H1 (cell line): ENCODE results near the gene EEF1G. TPM values are rescaled to one million over a fixed set of nuclear protein-coding genes. Genes with fewer than 3 reads are reported as not detected.

Experiments used
- CTCF ChIA-PET: fragments of 300-600 bp; sonication (Branson Sonifier 250); formaldehyde crosslinking; loops from one replicate; lab custom pipeline; 2021; ENCODE audit not compliant: partially characterized antibody; lab: Charles Lee
- POLR2A ChIA-PET: fragments of 300-600 bp; sonication (Branson Sonifier 250); formaldehyde crosslinking; loops from one replicate; lab custom pipeline; 2021; ENCODE audit warnings: inconsistent platforms; ENCODE audit not compliant: partially characterized antibody; lab: Charles Lee
- DNase-seq, 2 experiments: peaks; one replicate each; pipeline versions ENCODE4 v3.0.0 to v3.0.0-alpha.2; 2010 to 2022; ENCODE audit warnings: low spot score in 2 of 2, low read depth in 1 of 2, mixed read lengths in 1 of 2
- FAIRE-seq: peaks from 2 replicates; lab custom pipeline; 2011; peaks lifted over from hg19 to GRCh38; lab: Jason Lieb, UNC
- H2AFZ ChIP-seq: 2 replicates; pipeline ENCODE4 v1.8.1; 2012; ENCODE audit warnings: low read length, inconsistent platforms
- H2AK5ac ChIP-seq: 2 replicates; pipeline ENCODE4 v1.6.1; 2013; ENCODE audit warnings: low read depth, low read length
- H2BK120ac ChIP-seq: replicated peaks from 2 replicates; pipeline ENCODE3; 2013; ENCODE audit warnings: low read depth, low read length, inconsistent platforms
- H2BK12ac ChIP-seq: 2 replicates; pipeline ENCODE4 v1.6.1; 2013; ENCODE audit warnings: low read depth, low read length
- H2BK15ac ChIP-seq: 2 replicates; pipeline ENCODE4 v1.6.1; 2013; ENCODE audit warnings: low read length
- H2BK20ac ChIP-seq: 2 replicates; pipeline ENCODE4 v1.6.1; 2013; ENCODE audit warnings: low read length
- H2BK5ac ChIP-seq: 2 replicates; pipeline ENCODE4 v1.6.1; 2013; ENCODE audit warnings: low read depth, low read length
- H3K14ac ChIP-seq: 2 replicates; pipeline ENCODE4 v1.6.1; 2013; ENCODE audit warnings: inconsistent platforms; ENCODE audit not compliant: insufficient read length
- H3K18ac ChIP-seq: 2 replicates; pipeline ENCODE4 v1.6.1; 2013; ENCODE audit warnings: low read length; ENCODE audit errors: extremely low read depth
- H3K23ac ChIP-seq: 2 replicates; pipeline ENCODE4 v1.6.1; 2013; ENCODE audit warnings: inconsistent platforms; ENCODE audit not compliant: insufficient read length
- H3K23me2 ChIP-seq: 2 replicates; pipeline ENCODE4 v1.6.1; 2013; ENCODE audit warnings: low read depth, low read length
- H3K27ac ChIP-seq: 2 replicates; pipeline ENCODE4 v1.6.1; 2011; ENCODE audit warnings: low read depth, low read length, inconsistent platforms
- H3K27me3 ChIP-seq, 4 experiments: replicated peaks in 1 of 4; 1 replicate in 1 of 4; 2 replicates in 3 of 4; pipeline versions ENCODE4 v1.6.1 to v1.8.1; 2011 to 2013; ENCODE audit warnings: low read length in 3 of 4, mild to moderate bottlenecking in 3 of 4, inconsistent platforms in 2 of 4, mixed read lengths in 2 of 4, moderate library complexity in 1 of 4; ENCODE audit not compliant: control insufficient read depth in 3 of 4, insufficient read depth in 3 of 4; ENCODE audit errors: extremely low read depth in 1 of 4
- H3K36me3 ChIP-seq, 4 experiments: 2 replicates each; pipeline versions ENCODE4 v1.6.1 to v1.8.1; 2011 to 2013; ENCODE audit warnings: mild to moderate bottlenecking in 4 of 4, low read length in 3 of 4, moderate library complexity in 2 of 4, control low read depth in 1 of 4, inconsistent platforms in 1 of 4; ENCODE audit not compliant: insufficient read depth in 4 of 4, control insufficient read depth in 2 of 4
- H3K4ac ChIP-seq: replicated peaks from 2 replicates; pipeline ENCODE3; 2013; ENCODE audit warnings: low read length, low read depth, mixed read lengths, inconsistent platforms; ENCODE audit not compliant: insufficient read length
- H3K4me1 ChIP-seq, 4 experiments: replicated peaks in 1 of 4; 1 replicate in 1 of 4; 2 replicates in 3 of 4; pipeline versions ENCODE4 v1.6.1 to v1.8.1; 2011 to 2013; ENCODE audit warnings: low read length in 3 of 4, inconsistent platforms in 2 of 4, mixed read lengths in 1 of 4; ENCODE audit not compliant: insufficient read depth in 4 of 4, control insufficient read depth in 3 of 4
- H3K4me2 ChIP-seq, 2 experiments: 2 replicates each; pipeline versions ENCODE4 v1.6.1 to v1.8.1; 2011 to 2013; ENCODE audit warnings: low read depth in 2 of 2, low read length in 2 of 2, control low read depth in 1 of 2, inconsistent platforms in 1 of 2, mild to moderate bottlenecking in 1 of 2; ENCODE audit not compliant: insufficient read depth in 1 of 2
- H3K4me3 ChIP-seq, 4 experiments: fragments of 200-600, 300-600 bp in 1 of 4; sonication (generic), shearing (Covaris generic), sonication (Bioruptor Twin) in 1 of 4; 2 replicates each; pipeline versions ENCODE4 v1.5.1 to v1.8.1; 2011 to 2016; ENCODE audit warnings: low read length in 4 of 4, low read depth in 3 of 4, control low read depth in 2 of 4, inconsistent platforms in 2 of 4, mild to moderate bottlenecking in 2 of 4, mixed read lengths in 1 of 4, moderate library complexity in 1 of 4; ENCODE audit not compliant: insufficient read depth in 2 of 4; ENCODE audit errors: extremely low read depth in 1 of 4
- H3K56ac ChIP-seq: replicated peaks from 2 replicates; pipeline ENCODE3; 2013; ENCODE audit warnings: low read depth, mild to moderate bottlenecking, mixed read lengths, low read length, inconsistent platforms; ENCODE audit not compliant: insufficient read length
- H3K79me1 ChIP-seq: 2 replicates; pipeline ENCODE4 v1.6.1; 2013; ENCODE audit warnings: low read depth, low read length, control low read depth
- H3K79me2 ChIP-seq, 2 experiments: 2 replicates each; pipeline versions ENCODE4 v1.6.1 to v1.8.1; 2012 to 2013; ENCODE audit warnings: low read length in 2 of 2, mild to moderate bottlenecking in 2 of 2, inconsistent platforms in 1 of 2; ENCODE audit not compliant: insufficient read depth in 2 of 2, control insufficient read depth in 1 of 2
- H3K9ac ChIP-seq, 4 experiments: replicated peaks in 1 of 4; 1 replicate in 1 of 4; 2 replicates in 3 of 4; pipeline versions ENCODE4 v1.6.1 to v1.8.1; 2011 to 2013; ENCODE audit warnings: low read depth in 3 of 4, low read length in 3 of 4, control low read depth in 2 of 4, mild to moderate bottlenecking in 2 of 4, moderate library complexity in 2 of 4, inconsistent platforms in 1 of 4; ENCODE audit errors: extremely low read depth in 1 of 4
- H3K9me3 ChIP-seq, 2 experiments: 2 replicates each; pipeline versions ENCODE4 v1.6.1 to v1.8.1; 2012 to 2013; ENCODE audit warnings: mild to moderate bottlenecking in 2 of 2, moderate library complexity in 2 of 2, control low read depth in 1 of 2, inconsistent platforms in 1 of 2, low read depth in 1 of 2, low read length in 1 of 2, mixed read lengths in 1 of 2; ENCODE audit not compliant: insufficient read depth in 2 of 2
- H4K20me1 ChIP-seq, 2 experiments: replicated peaks in 1 of 2; 2 replicates each; pipeline versions ENCODE3 to v1.8.1; 2011 to 2013; ENCODE audit warnings: inconsistent platforms in 2 of 2, low read length in 2 of 2, mild to moderate bottlenecking in 1 of 2; ENCODE audit not compliant: insufficient read depth in 2 of 2, control insufficient read depth in 1 of 2
- H4K5ac ChIP-seq: 2 replicates; pipeline ENCODE4 v1.6.1; 2013; ENCODE audit warnings: low read length, low read depth, mixed read lengths, inconsistent platforms; ENCODE audit not compliant: insufficient read length
- H4K8ac ChIP-seq: 2 replicates; pipeline ENCODE4 v1.8.0; 2013; ENCODE audit warnings: mild to moderate bottlenecking, moderate library complexity, low read length, inconsistent platforms; ENCODE audit not compliant: insufficient read depth; ENCODE audit errors: extremely low read depth
- H4K91ac ChIP-seq: replicated peaks from 2 replicates; pipeline ENCODE3; 2013; ENCODE audit warnings: low read length, mixed read lengths, inconsistent platforms; ENCODE audit not compliant: insufficient read length
- BCL11A ChIP-seq, 2 experiments: IDR thresholded peaks; one replicate each; pipeline ENCODE4 v1.6.1; 2011; ENCODE audit warnings: low read depth in 2 of 2, low read length in 2 of 2, mild to moderate bottlenecking in 2 of 2
- BRCA1 ChIP-seq: IDR thresholded peaks from 2 replicates; pipeline ENCODE4 v1.6.1; 2012; ENCODE audit warnings: low read depth, low read length, improper control_type of control experiment
- CHD1 ChIP-seq: IDR thresholded peaks from 2 replicates; pipeline ENCODE4 v1.6.1; 2012; ENCODE audit warnings: low read depth, low read length, improper control_type of control experiment
- CTCF ChIP-seq, 3 experiments: IDR thresholded peaks; 1 replicate in 2 of 3; 2 replicates in 1 of 3; pipeline versions ENCODE4 v1.5.1 to v1.6.1; 2011; ENCODE audit warnings: low read length in 3 of 3, mild to moderate bottlenecking in 3 of 3, inconsistent platforms in 2 of 3, low read depth in 1 of 3, moderate library complexity in 1 of 3; ENCODE audit not compliant: insufficient read depth in 1 of 3; ENCODE audit errors: control extremely low read depth in 1 of 3
- EP300 ChIP-seq, 2 experiments: IDR thresholded peaks; 1 replicate in 1 of 2; 2 replicates in 1 of 2; pipeline ENCODE4 v1.6.1; 2011 to 2012; ENCODE audit warnings: low read depth in 2 of 2, low read length in 2 of 2, mild to moderate bottlenecking in 2 of 2, borderline replicate concordance in 1 of 2, inconsistent platforms in 1 of 2, moderate library complexity in 1 of 2
- JUN ChIP-seq: IDR thresholded peaks from 2 replicates; pipeline ENCODE4 v1.6.1; 2011; ENCODE audit warnings: low read depth, mild to moderate bottlenecking, improper control_type of control experiment, low read length
- PHF8 ChIP-seq: fragments of 200-600 bp; sonication (generic); conservative IDR thresholded peaks from 2 replicates; pipeline ENCODE4 v1.7.1; 2012; ENCODE audit warnings: low read depth, mild to moderate bottlenecking, inconsistent platforms, low read length, moderate library complexity
- WGBS, 2 experiments: shearing (Covaris generic) in 1 of 2; methylation state at CpG; one replicate each; pipeline versions ENCODE4 v1.1.6 to v1.1.7; 2013 to 2015; ENCODE audit warnings: low lambda C conversion rate in 2 of 2, mixed read lengths in 2 of 2, inconsistent platforms in 1 of 2, low coverage in 1 of 2, missing lambda C conversion rate in 1 of 2; ENCODE audit not compliant: insufficient replicate concordance in 2 of 2, insufficient coverage in 1 of 2, insufficient read length in 1 of 2; ENCODE audit errors: extremely low coverage in 1 of 2, missing lambda C conversion rate in 1 of 2; 5-methylcytosine and 5-hydroxymethylcytosine counted together
- polyA plus RNA-seq, 7 experiments: library from polyadenylated mRNA; depleted of rRNA in 3 of 7; stranded (reverse) in 5 of 7; unstranded in 2 of 7; fragments of >200 nt in 5 of 7; fragments of 200-250 nt in 2 of 7; gene quantifications; 1 replicate in 5 of 7; 2 replicates in 1 of 7; 4 replicates in 1 of 7; pipeline versions ENCODE4 v1.2.1 to v1.2.3, GENCODE V29; 2011 to 2013; ENCODE audit warnings: missing spikeins in 2 of 7, mixed read lengths in 2 of 7
- total RNA-seq: library from RNA; stranded (reverse); fragmentation: NEBNext Ultra II Directional; extraction: Animal tissue kit (Norgen Biotek cat#: 25700); gene quantifications from 2 replicates; pipeline ENCODE4 v1.2.1, GENCODE V29; 2021

Gene EEF1G
- total and polyA plus RNA-seq, 2 of the 8 experiments (the other 6 are each of a cell fraction or from before 2014, with no cell fraction given), result 1,627 to 1,996 TPM

DNA sequence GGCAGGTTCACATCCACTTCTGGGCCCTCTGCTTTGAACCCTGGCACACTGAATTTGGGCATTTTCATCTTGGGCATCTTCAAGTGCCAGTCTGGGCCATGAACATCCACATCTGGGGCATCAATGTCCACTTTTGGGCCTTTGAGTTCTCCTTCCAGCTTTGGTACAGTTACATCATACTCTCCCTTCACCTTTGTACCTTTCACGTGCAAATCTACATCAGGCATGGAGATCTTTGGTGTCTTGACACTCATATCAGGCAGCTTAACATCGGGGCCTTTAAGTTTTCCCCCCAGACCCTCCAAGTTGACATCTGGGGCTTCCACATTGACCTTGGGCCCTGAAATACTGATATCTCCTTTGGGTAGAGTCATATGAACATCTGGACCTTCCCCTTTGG is 41.6 kb downstream of the EEF1G start:
- peaks cover 0 to 6% (median 3%) of the 10 kb centered on the region in 4 experiments; a peak in 3 of 7 replicates for H3K4me1 ChIP-seq
- H3K79me1 ChIP-seq, result no peaks in the 10 kb centered on the region
- no peak overlapping the region for H3K18ac ChIP-seq
- no peaks in the 10 kb centered on the region for H4K20me1 ChIP-seq
- H3K27me3 ChIP-seq, result no peaks in the 10 kb centered on the region
- WGBS, 2 experiments, result 91% methylated on average over 2 of the region's 2 CpGs; no CpG with 5 or more reads in 1 of the 2 experiments
- H4K91ac ChIP-seq, result no peak overlapping the region
- H3K27ac ChIP-seq, result no peak overlapping the region
- no peak overlapping the region for H2BK5ac ChIP-seq
- H3K14ac ChIP-seq, result no peak overlapping the region
- CTCF ChIA-PET, result no interaction called here
- H3K23ac ChIP-seq, result no peak overlapping the region
- H2BK12ac ChIP-seq, result no peak overlapping the region
- H4K8ac ChIP-seq, result no peak overlapping the region
- no peak overlapping the region for H3K4me2 ChIP-seq
- H3K4me3 ChIP-seq, result no peak overlapping the region
- no peaks in the 10 kb centered on the region for H3K23me2 ChIP-seq
- H4K5ac ChIP-seq, result no peak overlapping the region
- H2BK20ac ChIP-seq, result no peak overlapping the region
- no peak overlapping the region for H3K56ac ChIP-seq
- DNase-seq, result no peak
- H3K79me2 ChIP-seq, result no peaks in the 10 kb centered on the region
- H3K4ac ChIP-seq, result no peak overlapping the region
- H2BK15ac ChIP-seq, result no peak overlapping the region
- H2BK120ac ChIP-seq, result no peak overlapping the region
- no peak overlapping the region for H3K9ac ChIP-seq
- no peak for TF ChIP-seq CHD1
- TF ChIP-seq BRCA1, result no peak
- TF ChIP-seq JUN, result no peak
- TF ChIP-seq CTCF (IDR thresholded peaks at IDR 0.05; ENCODE audit: control extremely low read depth in 1 of 3, insufficient read depth in 1 of 3, low read depth in 1 of 3, low read length in 3 of 3), result no peak
- TF ChIP-seq BCL11A (IDR thresholded peaks at IDR 0.05; ENCODE audit: low read depth in 2 of 2, low read length in 2 of 2), result no peak
- no peak for TF ChIP-seq PHF8
- TF ChIP-seq EP300 (IDR thresholded peaks at IDR 0.05; ENCODE audit: borderline replicate concordance in 1 of 2, low read depth in 2 of 2, low read length in 2 of 2), result no peak
- TF ChIP-seq, all 59 proteins: peak for 0
- no peaks in the 10 kb centered on the region; a peak in 2 of 4 replicates for H3K9me3 ChIP-seq
- peaks cover 0 to 4% (median 0%) of the 10 kb centered on the region in 4 experiments; a peak in 1 of 8 replicates for H3K36me3 ChIP-seq
- POLR2A ChIA-PET, result no interaction called here
- no peak overlapping the region for H2AFZ ChIP-seq
- H2AK5ac ChIP-seq, result no peak overlapping the region
- no peak for FAIRE-seq
